GM12872 (cell line): Measurements from ENCODE around the gene ATXN10.

Experiments
- TF ChIP-seq, protein P1 (sequence below): IDR thresholded peaks from 3 replicates; pipeline ENCODE4 v1.5.1; 2011; ENCODE audit warnings: low read depth, mild to moderate bottlenecking, low read length, moderate library complexity; ENCODE audit not compliant: insufficient read depth

Gene ATXN10

DNA sequence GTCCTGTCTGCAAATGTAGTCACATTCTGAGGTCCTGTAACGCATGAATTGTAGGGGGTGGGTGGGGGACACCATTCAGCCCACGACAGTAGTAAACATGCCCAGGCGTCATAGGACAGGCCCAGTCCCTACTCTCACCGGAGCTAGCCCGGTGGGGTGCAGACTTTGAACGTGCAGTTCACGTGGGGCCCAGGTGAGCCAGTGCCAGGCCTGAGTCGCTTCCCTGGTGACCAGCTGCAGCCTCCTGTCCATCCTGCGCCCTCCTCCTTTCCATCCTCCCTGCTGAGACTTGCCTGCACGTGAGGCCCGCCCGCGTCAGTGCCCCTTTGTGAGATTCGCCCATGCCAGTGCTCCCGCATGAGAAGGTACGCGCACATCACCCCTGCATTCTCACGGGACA lies 188.6 kb downstream of the ATXN10 start:
- TF ChIP-seq, protein P1, sequence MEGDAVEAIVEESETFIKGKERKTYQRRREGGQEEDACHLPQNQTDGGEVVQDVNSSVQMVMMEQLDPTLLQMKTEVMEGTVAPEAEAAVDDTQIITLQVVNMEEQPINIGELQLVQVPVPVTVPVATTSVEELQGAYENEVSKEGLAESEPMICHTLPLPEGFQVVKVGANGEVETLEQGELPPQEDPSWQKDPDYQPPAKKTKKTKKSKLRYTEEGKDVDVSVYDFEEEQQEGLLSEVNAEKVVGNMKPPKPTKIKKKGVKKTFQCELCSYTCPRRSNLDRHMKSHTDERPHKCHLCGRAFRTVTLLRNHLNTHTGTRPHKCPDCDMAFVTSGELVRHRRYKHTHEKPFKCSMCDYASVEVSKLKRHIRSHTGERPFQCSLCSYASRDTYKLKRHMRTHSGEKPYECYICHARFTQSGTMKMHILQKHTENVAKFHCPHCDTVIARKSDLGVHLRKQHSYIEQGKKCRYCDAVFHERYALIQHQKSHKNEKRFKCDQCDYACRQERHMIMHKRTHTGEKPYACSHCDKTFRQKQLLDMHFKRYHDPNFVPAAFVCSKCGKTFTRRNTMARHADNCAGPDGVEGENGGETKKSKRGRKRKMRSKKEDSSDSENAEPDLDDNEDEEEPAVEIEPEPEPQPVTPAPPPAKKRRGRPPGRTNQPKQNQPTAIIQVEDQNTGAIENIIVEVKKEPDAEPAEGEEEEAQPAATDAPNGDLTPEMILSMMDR, result no peak

DNA sequence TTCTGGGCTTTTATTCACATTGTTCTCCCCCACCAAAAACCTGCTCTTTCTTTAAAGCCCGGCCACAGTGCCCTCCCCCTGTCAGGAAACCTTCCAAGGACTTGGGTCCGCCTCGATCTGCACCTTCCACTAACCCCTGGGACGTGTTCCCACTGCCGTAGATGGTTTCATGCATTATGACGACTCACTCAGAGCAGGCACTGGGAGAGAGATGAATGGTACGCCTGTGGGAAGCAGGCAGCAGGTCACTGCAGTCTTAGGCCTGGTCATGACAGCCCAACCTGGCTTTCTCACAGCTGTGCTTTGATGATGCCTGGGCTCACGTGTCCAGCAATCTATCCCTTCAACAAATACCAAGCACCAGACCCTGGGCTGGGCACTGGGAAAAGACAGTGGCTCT lies 189.6 kb downstream of the ATXN10 start:
- TF ChIP-seq, protein P1, result no peak

DNA sequence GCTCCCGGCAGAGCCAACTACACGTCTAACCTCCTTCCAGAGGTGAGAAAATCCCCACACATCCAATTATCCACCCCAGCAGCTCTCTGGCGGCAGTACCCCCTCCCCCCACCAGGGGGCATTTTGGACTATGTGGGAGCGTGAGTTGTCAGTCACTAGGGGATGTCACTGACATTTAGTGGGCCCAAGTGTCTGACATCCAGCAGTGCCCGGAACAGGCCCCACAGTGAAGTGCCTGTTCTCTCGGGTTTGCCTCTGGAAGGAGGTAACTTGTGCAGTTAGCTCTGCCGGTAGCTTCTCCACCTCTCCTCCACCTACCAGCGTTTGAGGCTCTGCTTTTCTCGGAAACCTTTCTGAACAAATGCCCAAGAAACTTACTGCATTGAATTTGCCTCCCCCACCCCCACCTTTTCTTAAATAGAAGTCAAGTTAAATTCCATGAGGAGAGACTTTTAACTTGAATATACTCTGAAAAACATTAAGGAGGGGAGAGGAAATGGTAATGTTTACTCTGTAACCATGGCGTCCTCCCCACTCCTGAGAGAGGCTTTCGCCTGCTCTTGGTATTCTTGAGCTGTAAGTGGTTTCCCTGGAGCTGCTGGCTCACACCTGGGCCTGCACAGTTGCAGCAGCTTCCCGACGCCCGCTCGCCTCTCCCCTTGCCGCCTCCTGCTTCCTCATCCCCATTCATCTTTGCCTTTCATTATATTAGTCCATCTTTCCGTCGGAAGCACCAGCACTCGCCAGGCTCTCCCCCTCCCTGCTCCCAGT lies 192.5 kb downstream of the ATXN10 start:
- TF ChIP-seq, protein P1, result peak; percentile 95

DNA sequence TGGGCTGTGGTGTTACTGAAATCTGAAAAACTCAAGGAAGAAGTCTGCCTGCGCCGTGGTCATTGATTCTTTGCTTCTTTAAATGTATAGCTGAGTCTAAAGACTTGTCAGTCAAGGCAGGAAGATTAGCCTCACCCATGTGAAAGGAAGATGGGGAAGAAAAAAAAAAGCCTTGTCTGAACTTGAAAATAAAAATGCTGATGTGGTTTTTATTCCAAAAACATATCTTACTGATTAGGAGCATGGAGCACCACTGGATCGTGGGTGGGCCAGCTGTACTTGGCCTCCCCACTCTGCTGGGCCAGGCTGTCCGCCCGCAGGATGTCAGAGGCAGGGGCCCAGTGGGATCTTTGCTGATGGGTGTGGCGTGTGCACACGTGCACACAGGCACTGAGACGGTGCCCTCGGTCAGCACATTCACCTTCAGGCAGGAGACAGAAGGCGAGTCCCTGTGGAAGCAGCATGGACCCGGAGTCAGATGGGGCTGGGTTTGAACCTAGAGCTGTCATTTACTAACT lies 193.4 kb downstream of the ATXN10 start:
- TF ChIP-seq, protein P1, result no peak

DNA sequence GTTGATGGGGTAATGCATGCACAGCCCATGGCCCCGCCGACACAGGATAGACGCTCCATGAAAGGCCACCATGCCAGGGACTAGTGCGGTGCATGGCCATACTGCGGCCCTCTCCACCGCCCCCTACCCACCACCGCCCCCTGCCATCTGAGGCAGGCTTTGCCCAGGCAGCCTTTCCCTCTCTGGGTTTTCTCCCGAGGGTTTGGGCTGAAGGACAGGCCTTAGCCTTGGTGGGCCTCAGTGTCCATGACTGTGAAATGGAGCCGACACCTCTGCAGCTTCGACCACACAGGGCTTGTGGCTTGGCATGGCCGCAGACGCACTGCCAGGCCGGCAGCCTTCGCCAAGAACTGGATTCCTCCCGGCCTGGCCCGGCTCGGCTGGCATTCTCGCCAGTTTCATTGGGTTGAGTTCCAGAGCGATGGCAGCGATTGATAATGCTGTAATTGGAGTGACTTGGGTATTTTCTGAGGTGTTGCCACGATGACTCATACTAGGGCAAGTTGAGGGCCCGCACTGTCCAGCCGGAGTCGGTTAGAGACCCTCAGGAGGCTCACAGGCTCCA lies 194.0 kb downstream of the ATXN10 start:
- TF ChIP-seq, protein P1, result no peak

DNA sequence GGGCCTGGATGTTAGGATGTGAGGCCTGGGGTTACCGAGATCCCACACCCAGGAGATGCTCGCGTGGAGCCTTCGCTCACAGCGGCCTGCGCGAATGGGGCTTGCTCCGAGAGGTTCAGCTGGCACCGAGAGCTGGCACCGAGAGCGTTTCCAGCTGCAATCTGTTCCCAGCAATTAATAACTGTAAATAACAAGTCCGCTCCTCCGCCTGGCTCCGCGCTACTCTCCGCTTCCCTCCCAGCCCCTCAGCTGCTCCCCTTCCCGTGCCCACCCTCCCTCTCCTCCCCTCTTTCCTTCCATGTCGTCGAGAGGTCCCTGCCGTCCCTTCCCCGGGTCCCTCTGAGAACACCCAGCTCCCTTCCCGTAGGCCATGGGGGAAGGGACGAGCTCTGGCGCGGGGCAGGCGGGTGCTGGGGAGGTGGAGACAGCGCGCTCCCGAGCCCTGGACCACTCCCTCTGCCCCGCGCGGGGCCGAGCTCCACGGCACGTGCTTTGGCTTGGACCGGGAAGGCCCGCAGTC lies 194.6 kb downstream of the ATXN10 start:
- TF ChIP-seq, protein P1, result no peak

DNA sequence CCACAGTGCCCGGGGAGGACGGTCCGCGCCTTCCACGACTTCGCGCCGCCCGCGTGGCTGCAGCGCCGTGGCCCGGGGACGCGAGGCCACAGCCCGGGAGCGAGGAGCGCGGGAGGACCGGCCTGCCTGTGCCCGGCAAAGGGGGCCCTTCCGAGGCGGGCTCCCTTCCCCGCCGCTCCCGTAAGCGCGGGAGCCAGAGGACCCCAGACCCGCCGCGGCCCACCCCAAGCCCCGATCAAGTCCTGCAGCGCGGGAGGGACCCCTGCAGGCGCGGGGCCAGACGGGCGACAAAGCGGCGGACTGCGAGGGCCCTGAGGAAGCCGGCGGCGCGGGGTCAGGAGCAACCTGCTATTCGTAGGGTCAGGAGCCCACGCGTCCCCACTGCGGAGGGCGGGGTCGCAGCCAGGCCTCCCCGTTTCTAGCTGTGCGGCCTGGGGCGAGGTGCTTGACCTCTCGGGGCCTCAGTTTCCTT lies 195.0 kb downstream of the ATXN10 start:
- TF ChIP-seq, protein P1, result no peak
